Liver (tissue), 9 donors: ENCODE results near the gene PACC1. TPM values are rescaled to one million over a fixed set of nuclear protein-coding genes. Genes with fewer than 3 reads are reported as not detected.
A peak's percentile ranks its signal among the peaks of the same experiment; 100 is the strongest.

Experiments
- DNase-seq: peaks from one replicate; pipeline ENCODE4 v3.0.0-alpha.2; 2017; ENCODE audit warnings: low spot score
- H3K27ac ChIP-seq, 2 donors: one replicate each; pipeline ENCODE4 v1.7.0; 2013; ENCODE audit warnings: inconsistent platforms in 2 of 2, low read length in 2 of 2, control low read depth in 1 of 2, low read depth in 1 of 2, mild to moderate bottlenecking in 1 of 2
- H3K27me3 ChIP-seq, 4 donors: one replicate each; pipeline versions ENCODE4 v1.6.1 to v1.7.0; 2013; ENCODE audit warnings: low read length in 3 of 4, inconsistent platforms in 1 of 4, mild to moderate bottlenecking in 1 of 4, moderate library complexity in 1 of 4; ENCODE audit not compliant: control insufficient read depth in 4 of 4, insufficient read depth in 4 of 4
- H3K36me3 ChIP-seq, 4 donors: one replicate each; pipeline versions ENCODE4 v1.6.1 to v1.7.0; 2013; ENCODE audit warnings: low read length in 3 of 4, mild to moderate bottlenecking in 3 of 4, low read depth in 1 of 4, moderate library complexity in 1 of 4; ENCODE audit not compliant: control insufficient read depth in 4 of 4, insufficient read depth in 3 of 4
- H3K4me1 ChIP-seq, 4 donors: one replicate each; pipeline versions ENCODE4 v1.6.1 to v1.7.0; 2013; ENCODE audit warnings: low read length in 3 of 4, mild to moderate bottlenecking in 3 of 4, moderate library complexity in 1 of 4; ENCODE audit not compliant: control insufficient read depth in 4 of 4, insufficient read depth in 4 of 4
- H3K4me3 ChIP-seq, 3 donors: one replicate each; pipeline versions ENCODE4 v1.6.1 to v1.7.0; 2013; ENCODE audit warnings: low read length in 3 of 3, control low read depth in 1 of 3, low read depth in 1 of 3, mild to moderate bottlenecking in 1 of 3
- H3K9ac ChIP-seq, 2 donors: one replicate each; pipeline ENCODE4 v1.7.0; 2013; ENCODE audit warnings: low read length in 2 of 2, mild to moderate bottlenecking in 2 of 2, moderate library complexity in 2 of 2, control low read depth in 1 of 2, low read depth in 1 of 2
- H3K9me3 ChIP-seq, 4 donors: one replicate each; pipeline versions ENCODE4 v1.6.1 to v1.7.0; 2013; ENCODE audit warnings: low read length in 3 of 4; ENCODE audit not compliant: control insufficient read depth in 4 of 4
- FOXA1 ChIP-seq: IDR thresholded peaks from 2 replicates; pipeline ENCODE4 v1.6.1; 2016; ENCODE audit warnings: antibody characterized with exemption
- GABPA ChIP-seq, 2 donors: IDR thresholded peaks in 1 of 2; conservative IDR thresholded peaks in 1 of 2; 2 replicates each; pipeline ENCODE4 v1.6.1; 2016; ENCODE audit warnings: antibody characterized with exemption in 2 of 2, mild to moderate bottlenecking in 1 of 2, moderate library complexity in 1 of 2
- HNF4A ChIP-seq, 2 donors: conservative IDR thresholded peaks; 2 replicates each; pipeline ENCODE4 v1.6.1; 2016; ENCODE audit warnings: antibody characterized with exemption in 2 of 2, mild to moderate bottlenecking in 2 of 2
- HNF4G ChIP-seq: IDR thresholded peaks from 2 replicates; pipeline ENCODE4 v1.6.1; 2016; ENCODE audit warnings: antibody characterized with exemption
- JUND ChIP-seq, 2 donors: IDR thresholded peaks; 2 replicates each; pipeline ENCODE4 v1.6.1; 2016; ENCODE audit warnings: antibody characterized with exemption in 2 of 2
- RAD21 ChIP-seq, 2 donors: IDR thresholded peaks; 2 replicates each; pipeline ENCODE4 v1.6.1; 2016; ENCODE audit warnings: antibody characterized with exemption in 2 of 2, mild to moderate bottlenecking in 2 of 2
- RXRA ChIP-seq, 2 donors: IDR thresholded peaks; 2 replicates each; pipeline ENCODE4 v1.6.1; 2017 to 2018; ENCODE audit warnings: antibody characterized with exemption in 2 of 2, mild to moderate bottlenecking in 1 of 2
- SP1 ChIP-seq: IDR thresholded peaks from 2 replicates; pipeline ENCODE4 v1.6.1; 2018; ENCODE audit warnings: antibody characterized with exemption, mild to moderate bottlenecking
- TAF1 ChIP-seq: conservative IDR thresholded peaks from 2 replicates; pipeline ENCODE4 v1.6.1; 2016; ENCODE audit warnings: antibody characterized with exemption, mild to moderate bottlenecking
- WGBS: extraction: QIAGEN DNeasy Blood & Tissue Kit; methylation state at CpG from one replicate; pipeline ENCODE4 v1.1.7; 2013; 5-methylcytosine and 5-hydroxymethylcytosine counted together
- polyA plus RNA-seq, 2 donors: library from polyadenylated mRNA; stranded (reverse) in 1 of 2; unstranded in 1 of 2; fragments of 200-250 nt in 1 of 2; fragments of >200 nt in 1 of 2; fragmentation: Nextera tagmentation in 1 of 2; extraction: Ambion mirVana in 1 of 2; gene quantifications; one replicate each; pipeline versions ENCODE4 v1.2.1 to v1.2.3, GENCODE V29; 2013 to 2015
- total RNA-seq, 2 donors: library from RNA; depleted of rRNA; stranded (reverse); fragments of >200 nt; gene quantifications; one replicate each; pipeline ENCODE4 v1.2.3, GENCODE V29; 2014
- TF ChIP-seq, protein P1 (sequence below): IDR thresholded peaks from 2 replicates; pipeline ENCODE4 v1.6.1; 2016; ENCODE audit warnings: antibody characterized with exemption
- TF ChIP-seq, protein P2 (sequence below): fragments of 150-350 bp; IDR thresholded peaks from 2 replicates; pipeline ENCODE4 v1.5.1; 2017; ENCODE audit warnings: improper control_type of control experiment, low read depth, low read length; ENCODE audit not compliant: missing input control
- TF ChIP-seq, protein P3 (sequence below): IDR thresholded peaks from 2 replicates; pipeline ENCODE4 v1.6.1; 2016; ENCODE audit warnings: antibody characterized with exemption
- TF ChIP-seq, protein P4 (sequence below): IDR thresholded peaks from 2 replicates; pipeline ENCODE4 v1.6.1; 2016; ENCODE audit warnings: antibody characterized with exemption
- donor health status: healthy.
- donor health status: healthy.
- donor health status: healthy.
- donor health status: healthy.
- donor health status: healthy.

The PACC1 gene
- total and polyA plus RNA-seq, 4 donors: 1.4 to 3.4 (median 1.7) TPM

DNA sequence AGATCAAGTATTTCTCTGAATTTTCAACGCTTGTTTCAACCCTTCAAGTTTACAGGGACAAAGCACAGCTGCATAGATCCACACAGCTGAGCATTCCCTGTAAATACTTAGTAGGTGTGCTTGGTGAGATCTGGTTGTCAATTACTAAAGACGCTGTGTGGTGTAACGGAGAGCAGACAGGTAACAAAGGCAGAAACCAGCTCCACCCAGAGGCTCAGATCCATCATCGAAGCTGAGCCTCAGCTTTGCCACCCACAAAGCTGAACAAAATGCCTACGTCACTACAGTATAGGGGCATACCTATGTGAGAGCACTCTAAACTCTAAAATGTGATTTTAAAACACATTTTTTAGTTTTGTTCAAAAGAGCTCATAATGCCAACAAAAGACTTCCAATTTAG, 38.7 kb downstream of the PACC1 start (continued):
- TF ChIP-seq, protein P1, sequence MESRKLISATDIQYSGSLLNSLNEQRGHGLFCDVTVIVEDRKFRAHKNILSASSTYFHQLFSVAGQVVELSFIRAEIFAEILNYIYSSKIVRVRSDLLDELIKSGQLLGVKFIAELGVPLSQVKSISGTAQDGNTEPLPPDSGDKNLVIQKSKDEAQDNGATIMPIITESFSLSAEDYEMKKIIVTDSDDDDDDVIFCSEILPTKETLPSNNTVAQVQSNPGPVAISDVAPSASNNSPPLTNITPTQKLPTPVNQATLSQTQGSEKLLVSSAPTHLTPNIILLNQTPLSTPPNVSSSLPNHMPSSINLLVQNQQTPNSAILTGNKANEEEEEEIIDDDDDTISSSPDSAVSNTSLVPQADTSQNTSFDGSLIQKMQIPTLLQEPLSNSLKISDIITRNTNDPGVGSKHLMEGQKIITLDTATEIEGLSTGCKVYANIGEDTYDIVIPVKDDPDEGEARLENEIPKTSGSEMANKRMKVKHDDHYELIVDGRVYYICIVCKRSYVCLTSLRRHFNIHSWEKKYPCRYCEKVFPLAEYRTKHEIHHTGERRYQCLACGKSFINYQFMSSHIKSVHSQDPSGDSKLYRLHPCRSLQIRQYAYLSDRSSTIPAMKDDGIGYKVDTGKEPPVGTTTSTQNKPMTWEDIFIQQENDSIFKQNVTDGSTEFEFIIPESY: no peak
- no peak for TF ChIP-seq TAF1
- TF ChIP-seq, protein P2, sequence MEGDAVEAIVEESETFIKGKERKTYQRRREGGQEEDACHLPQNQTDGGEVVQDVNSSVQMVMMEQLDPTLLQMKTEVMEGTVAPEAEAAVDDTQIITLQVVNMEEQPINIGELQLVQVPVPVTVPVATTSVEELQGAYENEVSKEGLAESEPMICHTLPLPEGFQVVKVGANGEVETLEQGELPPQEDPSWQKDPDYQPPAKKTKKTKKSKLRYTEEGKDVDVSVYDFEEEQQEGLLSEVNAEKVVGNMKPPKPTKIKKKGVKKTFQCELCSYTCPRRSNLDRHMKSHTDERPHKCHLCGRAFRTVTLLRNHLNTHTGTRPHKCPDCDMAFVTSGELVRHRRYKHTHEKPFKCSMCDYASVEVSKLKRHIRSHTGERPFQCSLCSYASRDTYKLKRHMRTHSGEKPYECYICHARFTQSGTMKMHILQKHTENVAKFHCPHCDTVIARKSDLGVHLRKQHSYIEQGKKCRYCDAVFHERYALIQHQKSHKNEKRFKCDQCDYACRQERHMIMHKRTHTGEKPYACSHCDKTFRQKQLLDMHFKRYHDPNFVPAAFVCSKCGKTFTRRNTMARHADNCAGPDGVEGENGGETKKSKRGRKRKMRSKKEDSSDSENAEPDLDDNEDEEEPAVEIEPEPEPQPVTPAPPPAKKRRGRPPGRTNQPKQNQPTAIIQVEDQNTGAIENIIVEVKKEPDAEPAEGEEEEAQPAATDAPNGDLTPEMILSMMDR: no peak
- TF ChIP-seq HNF4G: no peak
- no peak for TF ChIP-seq JUND (IDR thresholded peaks at IDR 0.05)
- TF ChIP-seq, protein P3, sequence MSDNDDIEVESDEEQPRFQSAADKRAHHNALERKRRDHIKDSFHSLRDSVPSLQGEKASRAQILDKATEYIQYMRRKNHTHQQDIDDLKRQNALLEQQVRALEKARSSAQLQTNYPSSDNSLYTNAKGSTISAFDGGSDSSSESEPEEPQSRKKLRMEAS: no peak
- TF ChIP-seq SP1: no peak
- TF ChIP-seq RXRA (IDR thresholded peaks at IDR 0.05): no peak

DNA sequence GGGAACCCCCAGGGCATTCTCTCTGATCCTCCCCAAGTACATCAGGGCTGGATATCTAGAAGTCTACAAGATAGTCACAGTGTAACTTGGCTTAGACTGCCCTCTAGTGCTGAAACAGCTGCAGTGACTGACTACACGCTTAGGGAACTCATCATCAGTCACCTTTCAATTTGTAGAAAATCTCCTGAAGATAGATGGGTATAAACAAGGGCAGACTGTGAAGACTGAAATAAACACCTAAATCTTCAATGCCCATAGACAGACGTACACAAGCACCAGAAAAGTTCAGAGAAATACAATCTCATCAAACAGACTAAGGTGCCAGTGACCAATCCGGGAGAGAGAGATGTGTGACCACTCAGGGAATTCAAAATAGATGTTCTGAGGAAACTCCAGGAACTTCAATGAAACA, 46.6 kb downstream of the PACC1 start:
- H3K4me1 ChIP-seq: no peaks in the 10 kb centered on the region
- H3K36me3 ChIP-seq: peaks cover 2 to 11% (median 5%) of the 10 kb centered on the region in 4 donors
- no peak overlapping the region for H3K27ac ChIP-seq
- TF ChIP-seq, protein P2: peak; percentile 86
- TF ChIP-seq, protein P3: no peak
- TF ChIP-seq HNF4A (conservative IDR thresholded peaks at IDR 0.05): no peak
- TF ChIP-seq, protein P4, sequence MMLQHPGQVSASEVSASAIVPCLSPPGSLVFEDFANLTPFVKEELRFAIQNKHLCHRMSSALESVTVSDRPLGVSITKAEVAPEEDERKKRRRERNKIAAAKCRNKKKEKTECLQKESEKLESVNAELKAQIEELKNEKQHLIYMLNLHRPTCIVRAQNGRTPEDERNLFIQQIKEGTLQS: no peak
- TF ChIP-seq FOXA1: no peak
- TF ChIP-seq GABPA (IDR thresholded peaks at IDR 0.05 in 1 of 2, conservative IDR thresholded peaks at IDR 0.05 in 1 of 2): no peak
- no peak for TF ChIP-seq TAF1
- peak; percentile 90 to 96 for TF ChIP-seq RAD21 (IDR thresholded peaks at IDR 0.05)
- no peak for TF ChIP-seq HNF4G
- no peak overlapping the region for H3K4me3 ChIP-seq
- 61% methylated on average over 3 of the region's 3 CpGs for WGBS
- no peak overlapping the region for H3K9ac ChIP-seq
- H3K27me3 ChIP-seq: no peaks in the 10 kb centered on the region
- no peaks in the 10 kb centered on the region for H3K9me3 ChIP-seq
- DNase-seq: no peak
